Activated T-helper 2 cell treated with anti-CD3 and anti-CD28 coated beads, Interferon-gamma antibody, Interleukin-2, Interleukin-4, amounts not matched to agents 10 μg/mL and 5 μg/mL and 100 μg/mL, durations not matched to agents 14 hours and 24 hours and 36 hours (primary cell): ENCODE results near the gene NCAM2. TPM values are rescaled to one million over a fixed set of nuclear protein-coding genes. Genes with fewer than 3 reads are reported as not detected.

Source experiments
- DNase-seq: peaks from one replicate; pipeline ENCODE4 v3.0.0; 2021; ENCODE audit warnings: low spot score
- H3K27ac Mint-ChIP-seq: one replicate; pipeline ENCODE4 v1.8.0; 2021; ENCODE audit warnings: mixed read lengths
- H3K27me3 Mint-ChIP-seq: one replicate; pipeline ENCODE4 v1.8.0; 2021; ENCODE audit warnings: low read depth, mixed read lengths
- H3K36me3 Mint-ChIP-seq: one replicate; pipeline ENCODE4 v1.8.0; 2021; ENCODE audit warnings: low read depth, mixed read lengths
- H3K4me1 Mint-ChIP-seq: one replicate; pipeline ENCODE4 v1.8.0; 2021; ENCODE audit warnings: low read depth, mixed read lengths
- H3K4me3 Mint-ChIP-seq: one replicate; pipeline ENCODE4 v1.8.0; 2021; ENCODE audit warnings: low read depth, mild to moderate bottlenecking, moderate library complexity, mixed read lengths
- H3K9me3 Mint-ChIP-seq: one replicate; pipeline ENCODE4 v1.8.0; 2021; ENCODE audit warnings: mixed read lengths
- intact Hi-C: fragments of 100-400 bp; cut with micrococcal nuclease; formaldehyde crosslinking; loops from one replicate; pipeline ENCODE4 v1.15.1; 2023
- total RNA-seq: library from RNA; stranded (reverse); gene quantifications from 2 replicates; pipeline ENCODE4 v1.2.3, GENCODE V29; 2022

NCAM2 gene
- total RNA-seq, 1 donor from 2014 or later = not detected

GRCh38 chr21:21230672-21231071, 232.5 kb downstream of the NCAM2 start:
- Mint-ChIP-seq H3K27me3 (no peaks in the 10 kb centered on the region), H3K27ac (no peak overlapping the region), H3K36me3 (no peaks in the 10 kb centered on the region), H3K4me3 (no peak overlapping the region), H3K4me1 (no peaks in the 10 kb centered on the region), H3K9me3 (peaks cover 3% of the 10 kb centered on the region)
- DNase-seq = no peak
- intact Hi-C loops = no loop called here

GRCh38 chr21:21231913-21232312, 233.7 kb downstream of the NCAM2 start:
- Mint-ChIP-seq H3K4me3 (no peak overlapping the region), H3K36me3 (no peaks in the 10 kb centered on the region), H3K4me1 (no peaks in the 10 kb centered on the region), H3K27me3 (no peaks in the 10 kb centered on the region), H3K27ac (no peak overlapping the region), H3K9me3 (peaks cover 3% of the 10 kb centered on the region)
- DNase-seq = no peak
- intact Hi-C loops = no loop called here

- Mint-ChIP-seq H3K4me3 (no peak overlapping the region), H3K27me3 (no peaks in the 10 kb centered on the region), H3K36me3 (no peaks in the 10 kb centered on the region), H3K27ac (no peak overlapping the region), H3K4me1 (no peaks in the 10 kb centered on the region), H3K9me3 (peaks cover 3% of the 10 kb centered on the region)
- intact Hi-C loops = no loop called here
- DNase-seq = no peak
Observed at GRCh38 chr21:21232320-21232719, 234.1 kb downstream of the NCAM2 start.

GRCh38 chr21:21233051-21233450, 234.8 kb downstream of the NCAM2 start:
- Mint-ChIP-seq H3K4me1 (no peaks in the 10 kb centered on the region), H3K36me3 (no peaks in the 10 kb centered on the region), H3K27me3 (no peaks in the 10 kb centered on the region), H3K4me3 (no peak overlapping the region), H3K27ac (no peak overlapping the region), H3K9me3 (peaks cover 3% of the 10 kb centered on the region)
- intact Hi-C loops = no loop called here
- DNase-seq = no peak

GRCh38 chr21:21236996-21237395, 238.8 kb downstream of the NCAM2 start:
- intact Hi-C loops = no loop called here
- H3K27ac Mint-ChIP-seq = no peak overlapping the region
- H3K9me3 Mint-ChIP-seq = peaks cover 3% of the 10 kb centered on the region
- H3K27me3 Mint-ChIP-seq = no peaks in the 10 kb centered on the region
- no peaks in the 10 kb centered on the region for H3K36me3 Mint-ChIP-seq
- no peaks in the 10 kb centered on the region for H3K4me1 Mint-ChIP-seq
- DNase-seq = no peak
- no peak overlapping the region for H3K4me3 Mint-ChIP-seq

GRCh38 chr21:21238629-21239400, 240.6 kb downstream of the NCAM2 start:
- Mint-ChIP-seq H3K9me3 (peaks cover 3% of the 10 kb centered on the region), H3K4me3 (no peak overlapping the region), H3K27me3 (no peaks in the 10 kb centered on the region), H3K4me1 (no peaks in the 10 kb centered on the region), H3K36me3 (no peaks in the 10 kb centered on the region), H3K27ac (no peak overlapping the region)
- intact Hi-C loops = no loop called here
- DNase-seq = no peak

- Mint-ChIP-seq H3K4me3 (no peak overlapping the region), H3K9me3 (peaks cover 11% of the 10 kb centered on the region), H3K4me1 (no peaks in the 10 kb centered on the region), H3K27me3 (no peaks in the 10 kb centered on the region), H3K36me3 (no peaks in the 10 kb centered on the region), H3K27ac (no peak overlapping the region)
- intact Hi-C loops = no loop called here
- DNase-seq = no peak
Observed at GRCh38 chr21:21241391-21241790, 243.2 kb downstream of the NCAM2 start.

GRCh38 chr21:21246007-21246406, 247.8 kb downstream of the NCAM2 start:
- intact Hi-C loops = no loop called here
- Mint-ChIP-seq H3K27me3 (no peaks in the 10 kb centered on the region), H3K36me3 (no peaks in the 10 kb centered on the region), H3K27ac (no peak overlapping the region), H3K4me1 (no peaks in the 10 kb centered on the region), H3K4me3 (no peak overlapping the region), H3K9me3 (peaks cover 11% of the 10 kb centered on the region)
- no peak for DNase-seq

GRCh38 chr21:21247424-21247823, 249.2 kb downstream of the NCAM2 start:
- H3K27me3 Mint-ChIP-seq = no peaks in the 10 kb centered on the region
- no peak overlapping the region for H3K27ac Mint-ChIP-seq
- no peaks in the 10 kb centered on the region for H3K4me1 Mint-ChIP-seq
- no peak overlapping the region for H3K4me3 Mint-ChIP-seq
- peaks cover 11% of the 10 kb centered on the region for H3K9me3 Mint-ChIP-seq
- no peaks in the 10 kb centered on the region for H3K36me3 Mint-ChIP-seq
- intact Hi-C loops = no loop called here
- DNase-seq = no peak

GRCh38 chr21:21262048-21262447, 263.8 kb downstream of the NCAM2 start:
- H3K27ac Mint-ChIP-seq = no peak overlapping the region
- intact Hi-C loops = no loop called here
- no peak overlapping the region for H3K4me3 Mint-ChIP-seq

GRCh38 chr21:21268061-21268471, 269.9 kb downstream of the NCAM2 start:
- Mint-ChIP-seq H3K9me3 (no peaks in the 10 kb centered on the region), H3K36me3 (no peaks in the 10 kb centered on the region), H3K27me3 (no peaks in the 10 kb centered on the region), H3K27ac (no peak overlapping the region), H3K4me3 (no peak overlapping the region), H3K4me1 (no peaks in the 10 kb centered on the region)
- DNase-seq = no peak
- intact Hi-C loops = no loop called here

More at GRCh38 chr21:21262048-21262447, 263.8 kb downstream of the NCAM2 start:
- Mint-ChIP-seq H3K36me3 (no peaks in the 10 kb centered on the region), H3K4me1 (no peaks in the 10 kb centered on the region), H3K27me3 (no peaks in the 10 kb centered on the region), H3K9me3 (peaks cover 14% of the 10 kb centered on the region)
- no peak for DNase-seq

GRCh38 chr21:21268885-21269284, 270.7 kb downstream of the NCAM2 start:
- Mint-ChIP-seq H3K27me3 (no peaks in the 10 kb centered on the region), H3K9me3 (no peaks in the 10 kb centered on the region), H3K27ac (no peak overlapping the region), H3K4me1 (no peaks in the 10 kb centered on the region), H3K4me3 (no peak overlapping the region), H3K36me3 (no peaks in the 10 kb centered on the region)
- no peak for DNase-seq
- intact Hi-C loops = no loop called here

- Mint-ChIP-seq H3K27ac (no peak overlapping the region), H3K27me3 (no peaks in the 10 kb centered on the region), H3K4me3 (no peak overlapping the region), H3K9me3 (peaks cover 10% of the 10 kb centered on the region), H3K4me1 (no peaks in the 10 kb centered on the region), H3K36me3 (no peaks in the 10 kb centered on the region)
- DNase-seq = no peak
- intact Hi-C loops = no loop called here
Observed at GRCh38 chr21:21279193-21279901, 281.1 kb downstream of the NCAM2 start.
